ENCODE data around the gene POU2F1. TPM values are rescaled to one million over a fixed set of nuclear protein-coding genes. Genes with fewer than 3 reads are reported as not detected.

POU2F1 gene
- total and polyA plus RNA-seq, 12 donors: 3.2 to 52.5 (median 12.6) TPM

DNA sequence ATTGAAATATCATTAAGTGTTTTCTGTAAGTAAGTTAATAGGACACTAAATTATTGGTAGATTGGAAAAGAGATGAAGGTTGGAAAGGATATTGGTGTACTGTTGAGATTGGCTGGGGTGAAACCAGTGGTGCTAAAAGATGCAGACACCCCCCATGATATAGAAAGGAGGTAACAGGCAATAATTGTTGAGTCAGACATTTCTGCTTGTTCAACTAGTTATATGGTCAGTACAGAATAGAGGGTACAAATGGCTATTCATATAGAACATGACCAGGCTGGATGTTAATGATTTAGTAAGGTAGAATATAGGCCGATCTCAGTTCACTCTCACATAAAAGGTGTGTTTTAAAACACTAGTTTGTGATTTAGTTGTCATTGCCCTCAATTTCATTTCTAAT, 104.5 kb downstream of the POU2F1 start:
- DNase-seq: no peak
- WGBS, 4 donors: 95 to 98% (median 97%) methylated on average over 1 of the region's 1 CpG
- intact Hi-C loops (cut with DNase I): no loop called here
- Histone ChIP-seq H3K9me3 (replicated peaks in 1 of 3) (peaks cover 0 to 28% (median 5%) of the 10 kb centered on the region in 3 donors), H3K27ac (no peak overlapping the region), H3K4me3 (no peak overlapping the region), H3K27me3 (no peaks in the 10 kb centered on the region), H3K36me3 (replicated peaks in 1 of 2) (no peaks in the 10 kb centered on the region), H3K4me1 (replicated peaks in 1 of 2) (no peaks in the 10 kb centered on the region)
- TF ChIP-seq, protein P1, sequence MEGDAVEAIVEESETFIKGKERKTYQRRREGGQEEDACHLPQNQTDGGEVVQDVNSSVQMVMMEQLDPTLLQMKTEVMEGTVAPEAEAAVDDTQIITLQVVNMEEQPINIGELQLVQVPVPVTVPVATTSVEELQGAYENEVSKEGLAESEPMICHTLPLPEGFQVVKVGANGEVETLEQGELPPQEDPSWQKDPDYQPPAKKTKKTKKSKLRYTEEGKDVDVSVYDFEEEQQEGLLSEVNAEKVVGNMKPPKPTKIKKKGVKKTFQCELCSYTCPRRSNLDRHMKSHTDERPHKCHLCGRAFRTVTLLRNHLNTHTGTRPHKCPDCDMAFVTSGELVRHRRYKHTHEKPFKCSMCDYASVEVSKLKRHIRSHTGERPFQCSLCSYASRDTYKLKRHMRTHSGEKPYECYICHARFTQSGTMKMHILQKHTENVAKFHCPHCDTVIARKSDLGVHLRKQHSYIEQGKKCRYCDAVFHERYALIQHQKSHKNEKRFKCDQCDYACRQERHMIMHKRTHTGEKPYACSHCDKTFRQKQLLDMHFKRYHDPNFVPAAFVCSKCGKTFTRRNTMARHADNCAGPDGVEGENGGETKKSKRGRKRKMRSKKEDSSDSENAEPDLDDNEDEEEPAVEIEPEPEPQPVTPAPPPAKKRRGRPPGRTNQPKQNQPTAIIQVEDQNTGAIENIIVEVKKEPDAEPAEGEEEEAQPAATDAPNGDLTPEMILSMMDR (IDR thresholded peaks at IDR 0.05): no peak
- no peak for TF ChIP-seq POLR2A (IDR thresholded peaks at IDR 0.05)

DNA sequence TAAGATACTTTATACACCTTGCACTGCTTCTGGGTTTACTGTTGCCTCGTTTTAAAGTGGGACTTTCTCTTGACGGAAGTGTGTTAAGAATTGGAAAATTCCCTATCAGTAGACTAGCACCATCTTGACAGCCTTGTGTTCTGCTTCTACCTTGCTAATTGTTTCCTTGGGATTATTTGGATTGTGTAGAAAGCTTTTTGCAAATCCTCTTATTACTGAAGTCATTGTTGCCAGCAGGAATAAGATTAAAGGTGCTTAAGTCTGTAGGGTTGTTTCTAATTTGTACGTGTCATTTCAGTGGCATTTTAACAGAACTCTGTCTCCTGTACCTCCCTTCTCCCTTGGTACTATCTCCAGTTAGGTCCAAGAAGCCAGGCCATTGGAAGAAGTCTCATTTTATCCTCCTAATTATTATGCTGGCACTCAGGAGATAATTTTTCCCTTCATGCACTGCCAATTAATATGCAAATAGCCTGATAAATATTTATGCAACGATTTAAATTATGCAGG, 107.7 kb downstream of the POU2F1 start:
- H3K36me3 ChIP-seq (replicated peaks in 1 of 2): no peaks in the 10 kb centered on the region
- H3K4me1 ChIP-seq (replicated peaks in 1 of 2): peaks cover 3 to 11% of the 10 kb centered on the region in 2 donors
- H3K27ac ChIP-seq: no peak overlapping the region
- H3K27me3 ChIP-seq: no peaks in the 10 kb centered on the region
- WGBS, 4 donors: 70 to 74% (median 71%) methylated on average over 4 of the region's 4 CpGs
- intact Hi-C loops (cut with DNase I): no loop called here
- peaks cover 0 to 7% (median under 1%) of the 10 kb centered on the region in 3 donors for H3K9me3 ChIP-seq (replicated peaks in 1 of 3)
- no peak overlapping the region for H3K4me3 ChIP-seq
- no peak for TF ChIP-seq POLR2A (IDR thresholded peaks at IDR 0.05)
- TF ChIP-seq, protein P1 (IDR thresholded peaks at IDR 0.05): no peak
- DNase-seq: no peak

DNA sequence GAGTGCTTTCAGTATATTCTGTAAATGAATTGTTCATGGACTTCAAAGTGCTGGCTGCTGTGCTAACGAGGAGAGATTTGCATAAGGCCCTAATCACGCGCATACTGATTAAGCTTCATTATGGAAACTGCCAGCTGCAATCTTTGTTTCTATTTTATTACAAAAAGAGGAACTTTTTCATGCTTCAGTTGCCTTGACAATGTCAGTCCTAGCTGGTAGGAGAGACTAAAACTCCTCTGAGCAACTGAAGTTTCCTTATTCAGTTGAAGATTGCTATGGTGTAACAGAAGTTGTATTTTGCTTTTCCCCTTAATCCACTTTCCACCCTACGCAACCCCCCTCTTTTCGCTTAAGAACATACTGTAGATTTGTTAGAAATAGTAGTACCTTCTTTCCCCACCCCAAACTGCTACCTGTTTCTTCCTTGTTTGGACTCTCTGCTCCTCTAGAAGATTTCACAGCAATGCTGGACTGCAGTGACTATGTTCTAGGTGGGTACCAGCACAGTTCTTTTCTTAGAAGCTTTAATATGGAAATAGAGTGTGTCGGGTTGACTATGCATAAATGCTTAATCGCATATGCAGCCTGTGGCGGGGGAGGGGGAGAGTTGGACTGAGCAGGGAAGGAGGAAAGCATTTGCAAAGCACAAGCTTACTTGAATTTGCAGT, 108.3 kb downstream of the POU2F1 start:
- 74 to 89% (median 76%) methylated on average over 8 of the region's 8 CpGs for WGBS, 4 donors
- intact Hi-C loops (cut with DNase I): no loop called here
- Histone ChIP-seq H3K27ac (no peak overlapping the region), H3K36me3 (replicated peaks in 1 of 2) (no peaks in the 10 kb centered on the region), H3K9me3 (replicated peaks in 1 of 3) (peaks cover 0 to under 1% (median 0%) of the 10 kb centered on the region in 3 donors), H3K4me3 (no peak overlapping the region), H3K4me1 (replicated peaks in 1 of 2) (peaks cover 3 to 11% of the 10 kb centered on the region in 2 donors), H3K27me3 (no peaks in the 10 kb centered on the region)
- peak in 1 of 7 donors; percentile 14 for DNase-seq
- TF ChIP-seq POLR2A (IDR thresholded peaks at IDR 0.05): no peak
- TF ChIP-seq, protein P1 (IDR thresholded peaks at IDR 0.05): no peak

DNA sequence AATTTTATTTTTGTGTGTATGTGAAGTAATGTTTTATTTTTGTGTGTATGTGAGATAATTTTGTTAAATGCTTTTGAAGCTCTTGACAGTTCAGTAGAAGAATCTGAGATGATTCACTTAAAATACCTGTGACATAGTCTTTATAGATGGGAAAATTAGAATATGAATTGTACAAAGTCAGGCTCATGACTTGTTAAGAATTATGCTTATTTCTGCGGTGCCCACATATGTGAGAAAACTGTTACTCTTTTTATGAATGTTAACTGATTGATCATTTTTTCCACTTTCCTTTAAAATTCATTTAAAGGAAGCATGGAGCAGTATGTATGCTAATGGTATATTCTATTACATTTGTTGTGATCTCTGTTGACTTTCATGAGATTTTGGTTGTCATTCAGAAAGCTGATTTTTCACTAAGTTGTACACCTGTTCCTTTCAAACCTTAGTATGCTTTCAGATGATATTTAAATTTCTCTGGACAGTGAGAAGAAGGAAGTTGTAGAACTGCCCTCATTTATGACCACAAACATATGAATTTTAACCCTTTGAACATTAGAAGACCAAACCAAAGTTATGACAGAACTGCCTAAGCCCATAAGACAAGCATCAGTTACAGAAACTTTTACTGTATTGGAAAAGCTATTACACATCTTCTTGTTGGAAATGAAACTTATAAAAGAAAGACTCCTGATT, 110.1 kb downstream of the POU2F1 start:
- TF ChIP-seq, protein P1 (IDR thresholded peaks at IDR 0.05): no peak
- no peak for TF ChIP-seq POLR2A (IDR thresholded peaks at IDR 0.05)
- Histone ChIP-seq H3K27me3 (no peaks in the 10 kb centered on the region), H3K36me3 (replicated peaks in 1 of 2) (no peaks in the 10 kb centered on the region), H3K9me3 (replicated peaks in 1 of 3) (no peaks in the 10 kb centered on the region), H3K4me1 (replicated peaks in 1 of 2) (peaks cover 3 to 11% of the 10 kb centered on the region in 2 donors), H3K27ac (no peak overlapping the region), H3K4me3 (no peak overlapping the region)
- intact Hi-C loops (cut with DNase I): no loop called here
- DNase-seq: no peak
- 88 to 97% (median 93%) methylated on average over 1 of the region's 1 CpG for WGBS, 4 donors

Measured in adrenal gland (tissue), 12 donors.